NCI-H2196 (cell line): Measurements from ENCODE around the gene ANKRD17.
"Not testable (repeated sequence)": the region's sequence is repeated elsewhere in the genome, so short reads cannot be mapped to it uniquely, and the experiment has no call there.

Source experiments
- DNase-seq: peaks from one replicate; lab custom pipeline; 2025; ENCODE audit not compliant: unreplicated experiment; lab: John Stamatoyannopoulos, UW

The ANKRD17 gene

GRCh38 chr4:73206236-73206635 is 52.4 kb downstream of the ANKRD17 start:
- no peak for DNase-seq

GRCh38 chr4:73205482-73205881 is 53.1 kb downstream of the ANKRD17 start:
- DNase-seq: no peak

- DNase-seq: not testable (repeated sequence)
These were observed 54.6 kb downstream of the ANKRD17 start for GRCh38 chr4:73203976-73204375.

- no peak for DNase-seq
These were observed 61.4 kb downstream of the ANKRD17 start for GRCh38 chr4:73197220-73197619.

- DNase-seq: no peak
These were observed 64.5 kb downstream of the ANKRD17 start for GRCh38 chr4:73194064-73194463.

GRCh38 chr4:73193659-73194058 is 64.9 kb downstream of the ANKRD17 start:
- DNase-seq: no peak

- no peak for DNase-seq
These were observed 65.4 kb downstream of the ANKRD17 start for GRCh38 chr4:73193155-73193554.

GRCh38 chr4:73189274-73189810 is 69.3 kb downstream of the ANKRD17 start:
- no peak for DNase-seq

GRCh38 chr4:73187325-73187724 is 71.3 kb downstream of the ANKRD17 start:
- DNase-seq: no peak

GRCh38 chr4:73185903-73186302 is 72.7 kb downstream of the ANKRD17 start:
- no peak for DNase-seq

GRCh38 chr4:73181231-73181630 is 77.4 kb downstream of the ANKRD17 start:
- no peak for DNase-seq

- DNase-seq: no peak
These were observed 80.2 kb downstream of the ANKRD17 start for GRCh38 chr4:73178389-73178788.

- no peak for DNase-seq
These were observed 86.4 kb downstream of the ANKRD17 start for GRCh38 chr4:73172161-73172560.

- DNase-seq: no peak
These were observed 87.9 kb downstream of the ANKRD17 start for GRCh38 chr4:73170518-73171198.

GRCh38 chr4:73166212-73166611 is 92.4 kb downstream of the ANKRD17 start:
- DNase-seq: no peak

- DNase-seq: no peak
These were observed 96.9 kb downstream of the ANKRD17 start for GRCh38 chr4:73161527-73162185.

GRCh38 chr4:73156394-73156793 is 102.2 kb downstream of the ANKRD17 start:
- DNase-seq: no peak

- no peak for DNase-seq
These were observed 105.7 kb downstream of the ANKRD17 start for GRCh38 chr4:73152893-73153292.

- DNase-seq: no peak
These were observed 115.5 kb downstream of the ANKRD17 start for GRCh38 chr4:73142995-73143547.

- DNase-seq: no peak
These were observed 118.6 kb downstream of the ANKRD17 start for GRCh38 chr4:73139991-73140390.

- DNase-seq: no peak
These were observed 119.4 kb downstream of the ANKRD17 start for GRCh38 chr4:73139245-73139644.

- no peak for DNase-seq
These were observed 121.5 kb downstream of the ANKRD17 start for GRCh38 chr4:73137121-73137520.
